Measurements from ENCODE around the gene JMJD8.

JMJD8 gene

DNA sequence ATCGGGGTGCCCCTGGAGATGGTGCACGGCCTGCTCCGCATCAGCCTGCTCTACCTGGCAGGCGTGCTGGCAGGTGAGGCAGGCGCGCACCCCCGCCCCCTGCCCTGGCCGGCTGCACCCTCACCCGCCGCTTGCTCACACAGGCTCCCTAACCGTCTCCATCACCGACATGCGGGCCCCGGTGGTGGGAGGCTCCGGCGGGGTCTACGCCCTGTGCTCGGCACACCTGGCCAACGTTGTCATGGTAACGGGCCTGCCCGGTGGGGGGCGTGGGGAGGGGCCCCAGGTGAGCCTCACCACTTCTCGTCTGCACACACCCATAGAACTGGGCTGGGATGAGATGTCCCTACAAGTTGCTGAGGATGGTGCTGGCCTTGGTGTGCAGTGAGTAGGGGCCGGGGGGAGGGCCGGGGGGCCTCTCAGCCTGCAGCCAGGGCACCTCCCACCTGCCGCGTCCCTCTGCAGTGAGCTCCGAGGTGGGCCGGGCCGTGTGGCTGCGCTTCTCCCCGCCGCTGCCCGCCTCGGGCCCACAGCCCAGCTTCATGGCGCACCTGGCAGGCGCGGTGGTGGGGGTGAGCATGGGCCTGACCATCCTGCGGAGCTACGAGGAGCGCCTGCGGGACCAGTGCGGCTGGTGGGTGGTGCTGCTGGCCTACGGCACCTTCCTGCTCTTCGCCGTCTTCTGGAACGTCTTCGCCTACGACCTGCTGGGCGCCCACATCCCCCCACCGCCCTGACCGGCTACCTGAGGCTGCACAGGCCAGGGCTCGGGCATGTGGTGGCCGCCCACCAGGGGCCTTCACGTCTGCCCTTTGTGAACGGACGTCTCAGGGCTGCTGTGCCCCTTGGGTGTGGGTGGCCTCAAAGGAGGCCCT lies 6.6 kb downstream of the JMJD8 start:
- DNase-seq (ENCODE audit: low read depth in 2 of 2) = no peak

DNA sequence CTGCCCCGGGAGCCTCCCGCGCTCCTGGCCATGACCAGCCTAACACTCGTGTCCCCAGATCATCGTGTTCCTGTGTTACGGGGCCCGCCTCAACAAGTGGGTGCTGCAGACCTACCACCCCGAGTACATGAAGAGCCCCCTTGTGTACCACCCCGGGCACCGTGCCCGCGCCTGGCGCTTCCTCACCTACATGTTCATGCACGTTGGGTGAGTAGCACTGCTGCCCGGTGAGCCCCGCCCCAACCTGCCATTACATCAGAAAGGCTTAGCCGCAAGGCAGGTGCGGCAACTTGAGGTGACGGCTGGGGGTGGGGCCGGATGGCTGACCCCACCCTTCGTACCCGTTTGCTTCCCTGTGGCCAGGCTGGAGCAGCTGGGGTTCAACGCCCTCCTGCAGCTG lies 7.2 kb downstream of the JMJD8 start:
- DNase-seq (ENCODE audit: low read depth in 2 of 2) = no peak

GRCh38 chr16:676565-676902 lies 7.6 kb downstream of the JMJD8 start:
- DNase-seq (ENCODE audit: low read depth in 2 of 2) = no peak

GRCh38 chr16:675884-676564 lies 8.1 kb downstream of the JMJD8 start:
- no peak for DNase-seq (ENCODE audit: low read depth in 2 of 2)

GRCh38 chr16:674968-675883 lies 8.9 kb downstream of the JMJD8 start, which contains the start of gene RHBDL1:
TSS of gene RHBDL1 (plus strand) at chr16:675671. CDS start at chr16:675791, 120 bp downstream.
- no peak for DNase-seq (ENCODE audit: low read depth in 2 of 2)

DNA sequence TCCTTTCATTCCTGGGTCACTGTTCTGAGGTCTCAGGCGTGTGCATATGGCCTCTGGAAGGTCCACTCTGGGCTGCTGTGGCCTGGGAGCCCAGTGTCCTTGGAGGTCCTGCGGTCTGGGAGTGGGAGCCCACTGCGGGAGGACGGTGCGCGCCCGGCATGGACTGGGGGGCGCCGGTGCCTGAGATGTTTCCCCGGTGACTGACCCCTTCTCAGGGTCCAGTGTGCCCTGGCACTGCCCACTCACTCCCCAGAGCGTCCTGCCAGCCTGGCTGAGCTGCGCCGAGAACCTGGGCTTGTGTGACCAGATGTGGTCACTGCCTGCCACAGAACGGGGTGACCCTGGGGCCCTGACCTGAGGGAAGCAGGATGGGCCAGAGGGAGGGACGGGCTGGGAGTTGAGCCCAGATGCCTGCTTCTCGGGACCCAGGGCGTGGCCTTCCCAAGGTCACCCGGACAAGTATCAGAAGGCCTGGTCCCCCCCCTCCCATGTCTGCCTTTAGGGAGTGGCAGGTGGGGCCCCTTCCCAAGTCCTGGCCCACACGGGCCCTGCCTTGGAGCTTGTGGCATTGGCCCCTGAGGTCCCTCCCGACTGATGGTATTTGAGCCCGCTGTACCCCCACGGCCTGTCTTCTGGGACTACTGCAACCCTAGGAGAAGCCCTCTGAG lies 9.8 kb downstream of the JMJD8 start:
- DNase-seq (ENCODE audit: low read depth in 2 of 2) = no peak

GRCh38 chr16:673399-673991 lies 10.6 kb downstream of the JMJD8 start:
- no peak for DNase-seq (ENCODE audit: low read depth in 2 of 2)

GRCh38 chr16:672851-673250 lies 11.3 kb downstream of the JMJD8 start:
- no peak for DNase-seq (ENCODE audit: low read depth in 2 of 2)

DNA sequence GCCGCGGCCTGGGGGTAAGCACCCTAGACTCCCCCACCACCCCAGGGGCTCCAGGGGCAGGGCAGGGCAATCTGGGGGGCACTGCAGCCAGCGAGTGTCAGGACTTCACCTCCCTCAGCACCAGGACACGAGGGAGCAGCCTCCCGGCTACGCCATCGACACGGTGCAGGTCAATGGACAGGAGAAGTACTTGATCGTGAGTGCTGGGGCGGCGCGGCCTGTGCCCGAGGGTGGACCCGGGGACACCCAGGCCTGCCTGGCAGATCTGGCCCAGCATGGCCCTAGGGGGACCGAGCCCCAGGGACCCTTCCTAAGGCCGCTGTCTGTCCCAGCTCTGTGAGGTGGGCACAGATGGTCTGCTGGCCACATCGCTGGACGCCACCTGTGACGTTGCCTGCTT lies 11.8 kb downstream of the JMJD8 start:
- DNase-seq (ENCODE audit: low read depth in 2 of 2) = no peak

DNA sequence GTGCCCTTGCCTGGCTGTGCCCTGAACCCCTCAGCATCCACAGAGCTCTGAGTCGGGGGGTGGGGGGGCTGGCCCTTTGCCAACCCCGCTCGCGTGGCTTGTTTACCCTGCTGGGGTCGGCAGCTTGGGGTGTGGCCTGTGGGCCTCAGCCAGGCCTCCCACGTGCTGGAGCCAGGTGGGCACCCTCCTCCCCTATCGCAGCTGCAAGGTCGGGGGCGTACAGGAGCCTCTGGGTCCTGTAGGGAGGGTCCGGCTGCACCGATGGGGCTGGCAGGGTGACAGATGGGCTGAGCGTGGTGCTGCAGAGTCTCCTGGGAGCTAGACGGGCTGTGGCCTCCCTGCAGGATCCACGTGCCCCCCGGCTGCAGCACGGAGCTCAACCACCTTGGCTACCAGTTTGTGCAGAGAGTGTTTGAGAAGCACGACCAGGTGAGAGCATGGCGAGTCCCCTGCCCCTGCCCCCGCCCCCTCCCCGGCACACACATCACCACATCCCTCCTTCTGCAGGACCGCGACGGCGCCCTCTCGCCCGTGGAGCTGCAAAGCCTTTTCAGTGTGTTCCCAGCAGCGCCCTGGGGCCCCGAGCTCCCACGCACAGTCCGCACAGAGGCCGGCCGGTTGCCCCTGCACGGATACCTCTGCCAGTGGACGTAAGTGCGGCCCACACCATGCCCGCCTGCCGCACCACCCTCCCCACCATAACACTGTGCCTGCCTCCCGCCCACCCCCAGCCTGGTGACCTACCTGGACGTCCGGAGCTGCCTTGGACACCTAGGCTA lies 12.6 kb downstream of the JMJD8 start:
- DNase-seq (ENCODE audit: low read depth in 2 of 2) = no peak

GRCh38 chr16:670485-671352 lies 13.4 kb downstream of the JMJD8 start:
- DNase-seq (ENCODE audit: low read depth in 2 of 2) = no peak

GRCh38 chr16:669666-670065 lies 14.5 kb downstream of the JMJD8 start:
- no peak for DNase-seq (ENCODE audit: low read depth in 2 of 2)

DNA sequence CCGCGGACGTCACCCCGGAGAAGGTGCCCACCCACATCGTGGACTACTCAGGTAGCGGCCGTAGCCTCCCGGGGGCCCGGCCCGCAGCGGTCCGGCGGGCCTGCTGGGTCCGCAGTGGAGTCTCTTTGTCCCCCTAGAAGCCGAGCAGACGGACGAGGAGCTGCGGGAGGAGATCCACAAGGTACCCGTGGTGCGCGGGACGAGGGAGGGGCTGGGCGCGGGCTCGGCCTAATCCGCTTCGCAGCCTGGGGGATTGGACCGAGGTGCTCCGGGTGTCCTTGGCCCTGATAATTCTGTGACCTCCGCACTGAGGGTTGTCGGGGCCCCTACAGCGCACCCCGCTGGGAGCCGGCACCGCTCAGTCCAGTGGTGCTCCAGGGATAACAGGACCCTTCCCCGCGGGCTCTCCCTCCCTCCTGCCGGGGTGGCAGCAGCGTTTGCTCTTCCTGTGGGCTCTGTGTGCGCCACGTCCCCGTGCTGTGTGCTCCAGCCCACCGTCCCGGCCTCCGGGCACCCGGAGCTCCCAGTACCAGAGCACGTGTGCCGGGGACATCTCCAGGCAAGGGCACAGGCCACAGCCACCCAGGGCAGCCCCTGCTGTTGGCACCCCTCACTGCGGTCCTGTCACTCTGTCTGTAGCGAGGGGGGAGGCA lies 15.5 kb downstream of the JMJD8 start:
- DNase-seq (ENCODE audit: low read depth in 2 of 2) = no peak

DNA sequence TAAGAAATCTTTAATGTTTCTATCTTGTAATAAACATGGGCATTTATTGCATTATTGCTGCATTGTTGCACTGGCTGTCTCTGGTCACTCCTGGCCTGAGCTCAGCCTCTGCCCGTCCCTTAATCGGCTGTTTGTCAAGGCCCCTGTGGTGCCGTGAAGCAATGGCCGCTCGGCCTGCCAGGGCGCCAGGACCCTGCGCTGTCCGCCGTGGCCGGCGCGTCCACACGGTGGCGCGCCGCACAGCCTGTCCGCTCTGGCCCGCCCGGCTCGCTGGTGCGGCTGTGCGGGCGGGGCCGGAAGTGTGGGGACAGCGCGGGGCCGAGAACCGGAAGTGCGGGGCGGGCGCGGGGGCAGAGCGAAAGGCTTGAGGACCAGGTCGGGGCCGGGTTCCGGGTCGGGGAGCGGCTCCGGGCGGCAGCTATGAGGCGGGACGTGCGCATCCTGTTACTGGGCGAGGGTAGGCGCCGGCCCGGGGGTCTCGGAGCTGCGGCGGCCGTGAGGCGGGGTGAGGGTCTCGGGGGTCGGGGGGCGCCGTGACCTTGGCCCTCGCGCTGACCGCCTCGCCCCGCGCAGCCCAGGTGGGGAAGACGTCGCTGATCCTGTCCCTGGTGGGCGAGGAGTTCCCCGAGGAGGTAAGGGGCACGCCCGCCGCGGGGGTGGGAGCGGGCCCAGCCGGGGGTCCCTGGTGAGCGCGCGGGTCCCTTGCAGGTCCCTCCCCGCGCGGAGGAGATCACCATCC lies 16.2 kb downstream of the JMJD8 start, which contains the start of gene RHOT2:
RHOT2 (plus strand) TSS at position 353 of the 739 bp plus-strand sequence; CDS start at position 421, 68 bp downstream.
- peak; percentile 92 to 94 for DNase-seq (ENCODE audit: low read depth in 2 of 2)

GRCh38 chr16:667113-667779 lies 16.9 kb downstream of the JMJD8 start:
- DNase-seq (ENCODE audit: low read depth in 2 of 2) = no peak

GRCh38 chr16:666572-666971 lies 17.6 kb downstream of the JMJD8 start:
- no peak for DNase-seq (ENCODE audit: low read depth in 2 of 2)

DNA sequence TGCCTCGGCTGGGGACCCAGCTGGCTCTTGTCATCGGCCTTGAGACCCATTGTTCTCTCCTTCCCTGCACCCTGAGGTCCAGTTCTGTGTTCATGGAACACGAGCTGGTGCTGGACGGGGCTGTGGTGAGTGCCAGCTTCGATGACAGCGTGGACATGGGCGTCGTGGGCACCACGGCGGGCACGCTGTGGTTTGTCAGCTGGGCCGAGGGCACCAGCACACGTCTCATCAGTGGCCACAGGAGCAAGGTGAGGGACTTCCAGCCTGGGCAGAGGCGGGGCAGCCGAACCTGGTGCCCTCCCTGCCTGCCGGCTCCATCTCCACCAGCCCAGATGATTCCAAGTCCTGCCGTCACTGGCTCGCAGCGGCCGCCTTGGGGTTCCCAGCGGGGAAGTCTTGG lies 21.5 kb downstream of the JMJD8 start:
- DNase-seq (ENCODE audit: low read depth in 2 of 2) = no peak

- DNase-seq (ENCODE audit: low read depth in 2 of 2) = no peak
Observed at GRCh38 chr16:662095-662494, 22.0 kb downstream of the JMJD8 start.

Measured in stimulated activated CD8-positive, alpha-beta memory T cell treated with anti-CD3 and anti-CD28 coated beads, Interleukin-15, amount 100 ng/mL, for 48 hours (primary cell).